Suprapubic skin (tissue), 4 donors: Measurements from ENCODE around the gene ST7. TPM values are rescaled to one million over a fixed set of nuclear protein-coding genes. Genes with fewer than 3 reads are reported as not detected.

Experiments used
- DNase-seq, 2 donors: peaks; one replicate each; pipeline ENCODE4 v3.0.0-alpha.2; 2019; ENCODE audit warnings: low spot score in 2 of 2
- H3K27ac ChIP-seq: fragments of 200-600 bp; sonication (generic); one replicate; pipeline ENCODE4 v1.5.1; 2019
- H3K27me3 ChIP-seq: fragments of 200-600 bp; sonication (generic); one replicate; pipeline ENCODE4 v1.5.1; 2019
- H3K36me3 ChIP-seq: fragments of 200-600 bp; sonication (generic); one replicate; pipeline ENCODE4 v1.5.1; 2019
- H3K4me1 ChIP-seq: fragments of 200-600 bp; sonication (generic); one replicate; pipeline ENCODE4 v1.5.1; 2019
- H3K4me3 ChIP-seq: fragments of 200-600 bp; sonication (generic); one replicate; pipeline ENCODE4 v1.5.1; 2019; ENCODE audit warnings: mild to moderate bottlenecking
- H3K9me3 ChIP-seq: fragments of 200-600 bp; sonication (generic); one replicate; pipeline ENCODE4 v1.5.1; 2019
- CTCF ChIP-seq, 2 donors: fragments of 200-600 bp in 1 of 2; fragments of 450-650 bp in 1 of 2; sonication (generic) in 1 of 2; IDR thresholded peaks; one replicate each; pipeline ENCODE4 v1.5.1; 2016 to 2019; ENCODE audit warnings: antibody characterized with exemption in 2 of 2, mild to moderate bottlenecking in 1 of 2, moderate library complexity in 1 of 2
- EP300 ChIP-seq: sonication (generic); formaldehyde crosslinking; IDR thresholded peaks from one replicate; pipeline ENCODE4 v1.6.1; 2017; ENCODE audit warnings: antibody characterized with exemption
- POLR2A ChIP-seq, 2 donors: fragments of 450-650 bp; IDR thresholded peaks; one replicate each; pipeline ENCODE4 v1.6.1; 2017; ENCODE audit warnings: antibody characterized with exemption in 2 of 2, mild to moderate bottlenecking in 2 of 2, moderate library complexity in 2 of 2
- POLR2AphosphoS5 ChIP-seq, 3 donors: sonication (generic); formaldehyde crosslinking; IDR thresholded peaks; one replicate each; pipeline ENCODE4 v1.6.1; 2017; ENCODE audit warnings: antibody characterized with exemption in 3 of 3
- WGBS: methylation state at CpG from one replicate; pipeline ENCODE4 v1.1.5; 2018; 5-methylcytosine and 5-hydroxymethylcytosine counted together
- total RNA-seq, 4 donors: library from RNA; depleted of rRNA; stranded (reverse); fragments of >200 nt; gene quantifications; one replicate each; pipeline ENCODE4 v1.1.0, GENCODE V29; 2016

The ST7 gene
- total RNA-seq, 4 donors from 2014 or later: 13.1 to 28.2 (median 18.6) TPM

GRCh38 chr7:117211614-117212013 lies 258.3 kb downstream of the ST7 start:
- Histone ChIP-seq H3K9me3 (no peaks in the 10 kb centered on the region), H3K4me3 (no peak overlapping the region), H3K4me1 (no peaks in the 10 kb centered on the region), H3K27me3 (no peaks in the 10 kb centered on the region), H3K27ac (no peak overlapping the region), H3K36me3 (peaks cover 10% of the 10 kb centered on the region)
- no peak for DNase-seq
- TF ChIP-seq CTCF (IDR thresholded peaks at IDR 0.05): no peak
- no peak for TF ChIP-seq POLR2AphosphoS5 (IDR thresholded peaks at IDR 0.05)
- TF ChIP-seq EP300: no peak
- no peak for TF ChIP-seq POLR2A (IDR thresholded peaks at IDR 0.05)

GRCh38 chr7:117212969-117213877 lies 259.9 kb downstream of the ST7 start:
- H3K27ac ChIP-seq: no peak overlapping the region
- no peaks in the 10 kb centered on the region for H3K27me3 ChIP-seq
- 44% methylated on average over 5 of the region's 5 CpGs for WGBS
- DNase-seq: no peak
- no peaks in the 10 kb centered on the region for H3K9me3 ChIP-seq
- TF ChIP-seq CTCF (IDR thresholded peaks at IDR 0.05) (peak; percentile 59 to 86), POLR2AphosphoS5 (IDR thresholded peaks at IDR 0.05) (no peak)
- peaks cover 10% of the 10 kb centered on the region for H3K36me3 ChIP-seq
- H3K4me3 ChIP-seq: no peak overlapping the region
- no peaks in the 10 kb centered on the region for H3K4me1 ChIP-seq

- WGBS: 100% methylated on average over 1 of the region's 1 CpG
- no peak for DNase-seq
- TF ChIP-seq EP300 (no peak), POLR2AphosphoS5 (IDR thresholded peaks at IDR 0.05) (no peak), CTCF (IDR thresholded peaks at IDR 0.05) (no peak), POLR2A (IDR thresholded peaks at IDR 0.05) (no peak)
- Histone ChIP-seq H3K4me1 (no peaks in the 10 kb centered on the region), H3K27ac (no peak overlapping the region), H3K9me3 (no peaks in the 10 kb centered on the region), H3K27me3 (no peaks in the 10 kb centered on the region), H3K36me3 (peaks cover 9% of the 10 kb centered on the region), H3K4me3 (no peak overlapping the region)
Measured at GRCh38 chr7:117216010-117216409, 262.7 kb downstream of the ST7 start.

GRCh38 chr7:117216436-117217069 lies 263.3 kb downstream of the ST7 start:
- H3K9me3 ChIP-seq: no peaks in the 10 kb centered on the region
- H3K36me3 ChIP-seq: peaks cover 12% of the 10 kb centered on the region
- no peak overlapping the region for H3K27ac ChIP-seq
- H3K4me1 ChIP-seq: no peaks in the 10 kb centered on the region
- WGBS: 86% methylated on average over 5 of the region's 5 CpGs
- H3K27me3 ChIP-seq: no peaks in the 10 kb centered on the region
- no peak overlapping the region for H3K4me3 ChIP-seq
- DNase-seq: no peak
- TF ChIP-seq POLR2A (IDR thresholded peaks at IDR 0.05) (no peak), CTCF (IDR thresholded peaks at IDR 0.05) (no peak), POLR2AphosphoS5 (IDR thresholded peaks at IDR 0.05) (no peak), EP300 (no peak)
